HT-29 (cell line): ENCODE results near the gene KRTAP12-3. TPM values are rescaled to one million over a fixed set of nuclear protein-coding genes. Genes with fewer than 3 reads are reported as not detected.

Experiments used
- DNase-seq: peaks from one replicate; pipeline ENCODE4 v3.0.0-alpha.2; 2015; ENCODE audit warnings: low spot score
- small RNA-seq: library from RNA; depleted of rRNA; stranded (forward); fragments of <200 nt; gene quantifications from one replicate; pipeline ENCODE3, GENCODE V24; 2014
- total RNA-seq: library from RNA; depleted of rRNA; stranded (reverse); fragments of >200 nt; shearing (Covaris generic); gene quantifications from 2 replicates; pipeline ENCODE4 v1.2.3, GENCODE V29; 2014; rRNA removed

Gene KRTAP12-3
- total RNA-seq, 1 experiment from 2014 or later = not detected

DNA sequence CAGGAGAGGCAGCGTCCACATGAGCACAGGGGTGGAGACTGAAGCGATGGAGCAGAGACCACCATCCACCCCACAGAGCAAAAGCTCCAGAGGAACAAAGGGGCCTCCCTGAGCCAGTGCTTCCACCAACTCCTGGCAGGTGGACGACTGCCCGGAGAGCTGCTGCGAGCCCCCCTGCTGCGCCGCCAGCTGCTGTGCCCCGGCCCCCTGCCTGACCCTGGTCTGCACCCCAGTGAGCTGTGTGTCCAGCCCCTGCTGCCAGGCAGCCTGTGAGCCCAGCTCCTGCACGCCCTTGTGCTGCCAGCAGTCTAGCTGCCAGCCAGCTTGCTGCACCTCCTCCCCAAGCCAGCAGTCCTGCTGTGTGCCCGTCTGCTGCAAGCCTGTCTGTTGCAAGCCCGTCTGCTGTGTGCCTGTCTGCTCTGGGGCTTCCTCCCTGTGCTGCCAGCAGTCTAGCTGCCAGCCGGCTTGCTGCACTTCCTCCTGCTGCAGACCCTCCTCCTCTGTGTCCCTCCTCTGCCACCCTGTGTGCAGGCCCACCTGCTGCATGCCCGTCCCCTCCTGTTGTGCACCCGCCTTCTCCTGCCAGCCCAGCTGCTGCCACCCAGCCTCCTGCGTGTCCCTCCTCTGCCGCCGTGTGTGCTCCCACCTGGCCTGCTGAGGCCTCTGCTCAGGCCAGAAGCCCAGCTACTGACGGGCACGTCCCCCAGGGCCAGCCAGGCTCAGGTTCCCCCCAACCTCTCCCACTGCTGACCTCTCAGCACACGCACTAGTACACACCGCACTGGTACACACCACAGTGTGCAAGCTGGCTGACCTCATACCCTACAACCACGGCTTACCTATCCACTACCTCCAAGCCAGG, 44.6 kb downstream of the KRTAP12-3 start:
- no peak for DNase-seq

DNA sequence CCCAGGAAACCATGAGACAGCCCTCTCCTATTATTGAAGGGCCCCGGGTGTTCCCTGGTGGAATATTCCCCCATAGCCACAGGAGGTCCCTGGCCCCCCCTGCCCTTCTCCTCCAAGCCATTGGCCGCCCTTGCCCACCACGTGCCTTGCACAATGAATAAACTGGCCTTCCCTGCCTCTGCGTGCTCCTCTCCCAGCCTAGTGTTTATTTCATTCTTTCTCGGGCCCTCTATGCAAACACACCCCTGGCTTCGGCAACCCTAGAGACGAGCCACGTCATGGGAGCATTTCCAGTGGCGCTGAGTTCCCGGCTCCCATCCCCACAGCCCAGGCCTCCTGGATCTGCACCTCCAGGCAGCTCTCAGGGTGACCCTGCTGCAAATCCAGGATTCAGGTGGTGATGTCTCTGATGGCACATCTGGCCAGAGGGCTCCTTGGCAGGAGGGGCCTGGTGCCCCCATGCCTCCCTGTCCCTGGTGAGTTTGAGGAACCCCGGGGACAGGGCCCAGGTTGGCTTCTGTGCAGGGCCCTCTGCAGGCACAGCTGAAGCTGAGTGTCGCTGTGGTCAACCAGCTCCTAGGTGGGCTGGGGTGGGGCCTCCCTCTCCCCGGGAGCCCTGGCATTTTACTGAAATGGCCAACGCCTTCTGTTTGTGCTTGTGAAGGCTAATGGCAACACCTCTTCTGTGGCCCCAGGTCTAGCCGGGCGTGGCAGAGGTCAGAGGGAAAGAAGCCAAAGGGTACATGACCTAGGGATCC, 45.4 kb downstream of the KRTAP12-3 start:
- DNase-seq = no peak

DNA sequence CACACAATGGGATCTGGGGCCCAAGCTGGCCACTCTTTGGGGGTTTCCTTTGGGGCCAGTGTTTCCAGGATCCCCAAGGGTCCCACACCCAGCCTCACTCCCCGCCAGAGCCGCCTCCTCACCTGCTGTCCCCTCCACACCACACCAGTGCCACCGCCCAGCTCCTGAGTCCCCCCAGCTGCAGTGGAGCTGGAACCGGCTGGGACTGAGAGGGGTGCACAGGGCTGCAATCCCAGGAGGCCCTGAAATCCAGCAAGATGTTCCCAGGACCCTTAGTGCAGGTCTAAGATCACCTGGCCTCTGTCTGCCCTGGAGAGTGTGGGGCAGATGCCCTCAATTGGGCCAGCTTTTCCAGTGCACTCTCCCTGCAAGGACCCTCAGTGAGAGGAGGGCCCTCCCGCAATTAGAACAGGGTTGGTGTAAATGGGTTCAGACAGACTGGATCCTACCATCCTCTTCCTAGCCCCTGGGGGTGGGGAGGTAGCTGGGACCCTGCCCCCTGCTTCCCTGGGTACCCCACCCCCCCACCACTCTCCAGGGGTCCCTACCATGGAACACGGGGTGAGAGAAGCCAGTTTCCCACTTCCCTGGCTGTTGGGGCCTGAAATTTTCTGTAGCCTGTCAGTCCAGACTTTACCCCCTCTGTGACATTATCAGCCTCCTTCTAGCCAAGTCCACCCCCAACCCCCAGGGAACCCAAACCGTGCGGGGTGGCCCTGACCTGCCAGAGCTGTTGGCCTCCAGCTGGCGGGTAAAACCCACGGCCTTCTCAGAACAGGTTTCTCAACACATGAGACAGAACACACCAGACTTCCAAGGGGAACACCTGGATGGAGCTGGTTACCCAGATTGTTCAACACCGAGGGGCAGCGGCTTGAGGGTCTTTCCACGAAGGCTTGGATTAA, 46.3 kb downstream of the KRTAP12-3 start:
- DNase-seq = no peak

- no peak for DNase-seq
These were observed 46.9 kb downstream of the KRTAP12-3 start for GRCh38 chr21:44704636-44705001.

DNA sequence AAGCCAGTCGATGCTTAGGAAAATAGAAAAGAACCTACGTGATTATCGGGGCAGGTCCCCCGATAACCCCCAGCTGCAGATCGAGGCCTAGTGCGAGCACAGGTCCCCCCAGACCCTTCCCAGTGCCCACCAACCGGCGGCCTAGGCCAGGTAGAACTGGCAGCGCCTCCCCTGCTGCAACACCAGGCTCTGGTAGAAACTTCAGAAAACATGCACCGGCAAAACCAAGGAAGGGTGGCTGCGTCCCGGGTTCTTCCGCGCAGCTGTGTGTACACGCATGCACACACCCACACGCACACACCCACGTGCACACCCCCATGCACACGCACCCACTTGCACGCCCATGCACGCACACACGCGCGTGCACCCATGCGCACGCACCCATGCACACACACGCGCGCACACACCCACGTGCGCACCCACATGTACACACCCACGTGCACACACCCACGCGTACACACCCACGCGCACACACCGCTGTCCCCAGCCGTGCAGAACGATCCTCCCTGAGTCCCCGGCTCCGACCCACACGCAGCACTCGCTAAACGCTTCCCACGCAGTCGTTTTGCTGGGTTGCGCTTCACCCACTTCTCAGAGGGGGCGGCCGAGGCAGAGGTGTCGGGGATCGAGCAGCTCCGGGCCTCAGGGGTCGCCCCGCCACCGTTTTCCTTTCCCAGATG, 48.4 kb downstream of the KRTAP12-3 start:
- no peak for DNase-seq

- DNase-seq = no peak
These were observed 49.2 kb downstream of the KRTAP12-3 start for GRCh38 chr21:44706706-44707581.

Small RNAs within 50 kb of the gene (small RNA-seq; reads per million reads assigned to genes)
- not detected for gene KRTAP12-6P

Other genes with a start within 250 kb of the KRTAP12-3 start
- 0.08 and 0.10 TPM in 2 replicates for gene LRRC3, start 202.4 kb upstream of the KRTAP12-3 start, total RNA-seq
- gene KRTAP10-1, start 117.7 kb upstream of the KRTAP12-3 start, total RNA-seq = not detected in 2 replicates
- not detected in 2 replicates for gene KRTAP10-2, start 106.4 kb upstream of the KRTAP12-3 start, total RNA-seq
- not detected in 2 replicates for gene KRTAP10-3, start 99.1 kb upstream of the KRTAP12-3 start, total RNA-seq
- not detected in 2 replicates for gene KRTAP10-4, start 84.2 kb upstream of the KRTAP12-3 start, total RNA-seq
- gene KRTAP10-5, start 77.3 kb upstream of the KRTAP12-3 start, total RNA-seq = not detected in 2 replicates
- not detected in 2 replicates for gene KRTAP10-6, start 65.4 kb upstream of the KRTAP12-3 start, total RNA-seq
- not detected in 2 replicates for gene KRTAP10-7, start 57.3 kb upstream of the KRTAP12-3 start, total RNA-seq
- not detected in 2 replicates for gene KRTAP10-8, start 45.9 kb upstream of the KRTAP12-3 start, total RNA-seq
- gene KRTAP10-9, start 30.8 kb upstream of the KRTAP12-3 start, total RNA-seq = not detected in 2 replicates
- gene KRTAP10-10, start 20.6 kb upstream of the KRTAP12-3 start, total RNA-seq = not detected in 2 replicates
- not detected in 2 replicates for gene KRTAP10-11, start 11.5 kb upstream of the KRTAP12-3 start, total RNA-seq
- gene KRTAP12-4, start 3.3 kb upstream of the KRTAP12-3 start, total RNA-seq = not detected in 2 replicates
- gene KRTAP12-2, start 9.0 kb downstream of the KRTAP12-3 start, total RNA-seq = not detected in 2 replicates
- gene KRTAP12-1, start 24.2 kb downstream of the KRTAP12-3 start, total RNA-seq = not detected in 2 replicates
- gene KRTAP10-12, start 39.2 kb downstream of the KRTAP12-3 start, total RNA-seq = not detected in 2 replicates
- not detected in 2 replicates for gene TSPEAR, start 53.6 kb downstream of the KRTAP12-3 start, total RNA-seq
- gene UBE2G2, start 143.9 kb downstream of the KRTAP12-3 start, total RNA-seq = 63.7 and 64.5 TPM in 2 replicates
- 90.3 and 98.8 TPM in 2 replicates for gene SUMO3, start 160.1 kb downstream of the KRTAP12-3 start, total RNA-seq
- gene PTTG1IP, start 215.8 kb downstream of the KRTAP12-3 start, total RNA-seq = 116 and 123 TPM in 2 replicates